Glutamatergic neuron (in vitro differentiated cells): ENCODE data around the gene GSX1. TPM values are rescaled to one million over a fixed set of nuclear protein-coding genes. Genes with fewer than 3 reads are reported as not detected.
"Not testable (repeated sequence)": the region's sequence is repeated elsewhere in the genome, so short reads cannot be mapped to it uniquely, and the experiment has no call there.

Source experiments
- DNase-seq: peaks from one replicate; pipeline ENCODE4 v3.0.0; 2022
- H3K27ac Mint-ChIP-seq: one replicate; pipeline ENCODE4 v1.8.0; 2020; ENCODE audit warnings: mild to moderate bottlenecking, mixed read lengths, inconsistent platforms; ENCODE audit not compliant: unreplicated experiment
- H3K27me3 Mint-ChIP-seq: one replicate; pipeline ENCODE4 v1.8.0; 2020; ENCODE audit warnings: mild to moderate bottlenecking, moderate library complexity, mixed read lengths, inconsistent platforms; ENCODE audit not compliant: unreplicated experiment
- H3K36me3 Mint-ChIP-seq: one replicate; pipeline ENCODE4 v1.8.0; 2020; ENCODE audit warnings: mild to moderate bottlenecking, mixed read lengths, inconsistent platforms; ENCODE audit not compliant: unreplicated experiment
- H3K4me1 Mint-ChIP-seq: one replicate; pipeline ENCODE4 v1.8.0; 2020; ENCODE audit warnings: mild to moderate bottlenecking, low read depth, mixed read lengths, inconsistent platforms; ENCODE audit not compliant: unreplicated experiment
- H3K4me3 Mint-ChIP-seq: one replicate; pipeline ENCODE4 v1.8.0; 2020; ENCODE audit warnings: mild to moderate bottlenecking, mixed read lengths, inconsistent platforms; ENCODE audit not compliant: unreplicated experiment
- H3K9me3 Mint-ChIP-seq: one replicate; pipeline ENCODE4 v1.8.0; 2020; ENCODE audit warnings: mild to moderate bottlenecking, moderate library complexity, mixed read lengths, inconsistent platforms; ENCODE audit not compliant: unreplicated experiment
- total RNA-seq: library from RNA; stranded (reverse); fragmentation: NEBNext Ultra II Directional; extraction: Animal tissue kit (Norgen Biotek cat#: 25700); gene quantifications from one replicate; pipeline ENCODE4 v1.2.1, GENCODE V29; 2021; ENCODE audit not compliant: unreplicated experiment
- TF ChIP-seq, protein P1 (sequence below): fragments of 200-600 bp; sonication (generic); IDR thresholded peaks from one replicate; pipeline ENCODE4 v1.5.0; 2021; ENCODE audit not compliant: partially characterized antibody, unreplicated experiment

Gene GSX1
- total RNA-seq, 1 donor from 2014 or later, result not detected

DNA sequence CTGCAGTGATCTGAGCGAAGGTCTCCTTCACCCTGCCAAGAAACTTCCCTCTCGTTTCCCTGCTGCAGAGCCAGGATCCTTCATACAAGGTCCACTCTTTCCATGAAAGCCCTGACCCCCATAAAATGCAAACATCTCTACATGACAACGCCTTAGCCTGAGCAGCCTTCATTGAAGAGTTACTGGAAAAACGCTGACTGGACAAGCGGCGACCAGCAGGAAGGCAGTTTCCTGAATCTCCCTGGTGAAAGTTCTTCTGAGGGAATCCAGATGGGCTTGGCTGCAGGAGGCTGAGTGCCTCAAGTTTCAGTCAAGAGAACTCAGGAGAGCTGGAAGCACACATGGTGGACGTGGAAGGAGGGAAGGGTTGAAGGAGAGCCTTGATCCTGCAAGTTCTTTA lies 17.7 kb downstream of the GSX1 start:
- H3K9me3 Mint-ChIP-seq, result peaks cover 7% of the 10 kb centered on the region
- peaks cover 13% of the 10 kb centered on the region for H3K36me3 Mint-ChIP-seq
- no peak for DNase-seq
- TF ChIP-seq, protein P1, sequence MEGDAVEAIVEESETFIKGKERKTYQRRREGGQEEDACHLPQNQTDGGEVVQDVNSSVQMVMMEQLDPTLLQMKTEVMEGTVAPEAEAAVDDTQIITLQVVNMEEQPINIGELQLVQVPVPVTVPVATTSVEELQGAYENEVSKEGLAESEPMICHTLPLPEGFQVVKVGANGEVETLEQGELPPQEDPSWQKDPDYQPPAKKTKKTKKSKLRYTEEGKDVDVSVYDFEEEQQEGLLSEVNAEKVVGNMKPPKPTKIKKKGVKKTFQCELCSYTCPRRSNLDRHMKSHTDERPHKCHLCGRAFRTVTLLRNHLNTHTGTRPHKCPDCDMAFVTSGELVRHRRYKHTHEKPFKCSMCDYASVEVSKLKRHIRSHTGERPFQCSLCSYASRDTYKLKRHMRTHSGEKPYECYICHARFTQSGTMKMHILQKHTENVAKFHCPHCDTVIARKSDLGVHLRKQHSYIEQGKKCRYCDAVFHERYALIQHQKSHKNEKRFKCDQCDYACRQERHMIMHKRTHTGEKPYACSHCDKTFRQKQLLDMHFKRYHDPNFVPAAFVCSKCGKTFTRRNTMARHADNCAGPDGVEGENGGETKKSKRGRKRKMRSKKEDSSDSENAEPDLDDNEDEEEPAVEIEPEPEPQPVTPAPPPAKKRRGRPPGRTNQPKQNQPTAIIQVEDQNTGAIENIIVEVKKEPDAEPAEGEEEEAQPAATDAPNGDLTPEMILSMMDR, result no peak
- H3K27ac Mint-ChIP-seq, result no peak overlapping the region
- peaks cover 2% of the 10 kb centered on the region for H3K4me1 Mint-ChIP-seq
- no peak overlapping the region for H3K4me3 Mint-ChIP-seq
- peaks cover 20% of the 10 kb centered on the region for H3K27me3 Mint-ChIP-seq

DNA sequence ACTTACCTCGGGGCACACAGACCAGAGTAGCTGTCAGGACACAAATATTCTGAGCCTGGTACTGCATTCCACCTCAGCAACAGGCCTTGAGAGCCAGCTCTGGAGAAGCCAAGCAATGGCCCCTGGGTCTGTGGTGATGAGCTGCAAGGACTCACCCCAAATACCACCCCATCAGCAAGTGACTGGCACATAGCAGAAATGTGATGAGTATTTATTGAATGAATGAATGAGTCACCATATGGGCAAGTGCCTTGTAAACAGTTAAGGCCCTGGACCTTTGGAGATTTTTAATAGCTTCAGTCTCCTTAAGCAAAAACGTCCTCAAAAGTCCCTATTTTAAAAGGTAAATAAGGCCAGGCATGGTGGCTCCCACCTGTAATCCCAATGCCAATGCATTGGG lies 18.2 kb downstream of the GSX1 start:
- H3K9me3 Mint-ChIP-seq, result peaks cover 7% of the 10 kb centered on the region
- no peak overlapping the region for H3K27ac Mint-ChIP-seq
- TF ChIP-seq, protein P1, result no peak
- peaks cover 2% of the 10 kb centered on the region for H3K4me1 Mint-ChIP-seq
- no peak for DNase-seq
- H3K4me3 Mint-ChIP-seq, result no peak overlapping the region
- peaks cover 20% of the 10 kb centered on the region for H3K27me3 Mint-ChIP-seq
- H3K36me3 Mint-ChIP-seq, result peaks cover 13% of the 10 kb centered on the region

DNA sequence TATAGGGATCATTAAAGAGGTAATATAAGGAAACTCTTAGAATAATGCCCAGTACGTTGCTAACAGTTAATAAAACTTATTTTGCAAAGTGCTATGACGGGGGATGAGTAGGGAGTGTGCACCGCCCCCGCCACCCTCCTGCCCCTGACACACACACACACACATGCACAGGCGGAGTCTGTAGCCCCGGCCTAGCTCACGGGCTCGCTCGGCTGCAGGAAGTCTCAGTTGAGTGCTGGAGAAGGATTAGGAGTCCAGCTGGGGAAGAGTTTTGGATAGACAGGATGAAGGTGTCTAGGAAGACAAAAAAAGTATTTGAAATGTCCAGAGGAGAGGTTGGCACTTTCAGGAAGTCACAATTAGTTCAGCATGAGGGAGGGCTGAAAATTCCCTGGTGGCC lies 21.5 kb downstream of the GSX1 start:
- Mint-ChIP-seq H3K4me1 (peaks cover 2% of the 10 kb centered on the region), H3K27me3 (peaks cover 22% of the 10 kb centered on the region), H3K27ac (no peak overlapping the region), H3K36me3 (peaks cover 18% of the 10 kb centered on the region), H3K9me3 (peaks cover 7% of the 10 kb centered on the region), H3K4me3 (no peak overlapping the region)
- no peak for DNase-seq
- TF ChIP-seq, protein P1, result no peak

DNA sequence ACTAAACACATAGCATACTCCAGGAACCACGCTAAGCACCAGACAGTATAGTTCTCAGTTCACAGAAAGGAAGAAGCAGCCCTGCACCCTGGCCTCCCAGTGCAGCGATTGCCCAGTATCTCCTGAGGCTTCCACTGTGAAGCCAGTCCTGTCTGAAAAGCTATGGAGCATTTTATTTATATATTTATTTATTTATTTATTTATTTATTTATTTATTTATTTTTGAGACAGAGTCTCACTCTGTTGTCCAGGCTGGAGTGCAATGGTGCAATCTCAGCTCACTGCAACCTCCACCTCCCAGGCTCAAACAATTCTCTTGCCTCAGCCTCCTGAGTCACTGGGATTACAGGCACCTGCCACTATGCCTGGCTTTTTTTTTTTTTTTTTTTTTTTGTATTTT lies 25.5 kb downstream of the GSX1 start:
- H3K4me1 Mint-ChIP-seq, H3K27ac Mint-ChIP-seq, H3K9me3 Mint-ChIP-seq, DNase-seq, H3K4me3 Mint-ChIP-seq: not testable (repeated sequence)
- Mint-ChIP-seq H3K27me3 (peaks cover 28% of the 10 kb centered on the region), H3K36me3 (peaks cover 11% of the 10 kb centered on the region)

DNA sequence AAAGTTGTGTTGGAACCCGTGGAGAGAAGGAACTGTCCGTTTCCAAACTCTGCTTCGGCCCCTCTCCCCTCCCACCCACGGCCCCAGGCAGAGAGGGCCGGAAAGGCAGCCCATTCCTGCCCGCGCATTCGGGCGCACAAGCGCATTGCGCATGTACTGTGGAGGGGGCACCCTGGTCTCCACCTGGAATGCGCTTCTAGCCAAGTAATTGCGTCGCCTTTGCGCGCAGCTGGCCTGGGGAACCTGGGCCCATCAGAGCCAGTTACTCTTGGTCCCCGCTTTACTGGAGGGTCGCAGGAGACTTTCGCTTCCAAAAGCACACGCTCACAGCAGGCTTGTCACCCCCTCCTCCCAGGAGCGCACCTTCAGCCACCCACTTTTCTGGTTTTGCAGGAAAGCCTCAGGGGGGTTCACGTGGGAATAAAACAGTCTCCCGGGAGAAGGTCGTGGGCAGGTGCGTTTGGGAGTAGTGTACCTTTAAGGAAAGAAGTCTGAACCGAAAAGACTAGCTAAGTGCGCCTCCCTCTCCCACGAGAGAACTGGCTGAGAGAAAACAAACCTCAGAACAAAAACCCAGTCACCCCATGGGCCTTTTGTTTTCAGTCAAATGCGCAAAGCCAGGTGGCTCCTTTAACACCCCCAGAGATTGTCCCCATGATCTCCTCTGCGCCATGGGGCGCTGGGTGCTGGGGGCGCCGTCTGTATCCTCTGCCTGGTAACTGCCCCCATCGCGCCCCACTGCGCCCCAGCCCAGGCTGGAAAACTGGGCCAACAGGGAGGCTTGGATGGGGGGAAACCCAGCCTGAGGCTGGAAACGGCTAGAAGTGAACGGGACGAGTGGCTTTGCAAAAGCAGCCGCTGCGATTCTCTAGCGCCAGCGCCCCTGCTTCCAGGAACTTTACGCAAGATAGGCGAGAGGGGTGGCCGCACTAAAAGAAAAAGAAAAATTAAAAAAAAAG lies 28.5 kb downstream of the GSX1 start:
- Mint-ChIP-seq H3K4me3 (no peak overlapping the region), H3K27ac (no peak overlapping the region), H3K4me1 (no peaks in the 10 kb centered on the region), H3K9me3 (peaks cover 2% of the 10 kb centered on the region), H3K36me3 (peaks cover 5% of the 10 kb centered on the region), H3K27me3 (peaks cover 32% of the 10 kb centered on the region)
- no peak for DNase-seq
- TF ChIP-seq, protein P1, result no peak
